Gastroesophageal sphincter (tissue), 3 donors: ENCODE data around the gene SAMD8.

Source experiments
- POLR2A ChIP-seq, 2 donors: fragments of 450-650 bp; IDR thresholded peaks; one replicate each; pipeline ENCODE4 v1.6.1; 2017; ENCODE audit warnings: antibody characterized with exemption in 2 of 2, mild to moderate bottlenecking in 2 of 2, moderate library complexity in 1 of 2
- POLR2AphosphoS5 ChIP-seq: sonication (generic); formaldehyde crosslinking; IDR thresholded peaks from one replicate; pipeline ENCODE4 v1.6.1; 2017; ENCODE audit warnings: antibody characterized with exemption
- TF ChIP-seq, protein P1 (sequence below), 4 experiments: fragments of 200-600 bp in 2 of 4; fragments of 450-650 bp in 2 of 4; sonication (generic) in 1 of 4; IDR thresholded peaks; one replicate each; pipeline ENCODE4 v1.5.1; 2017 to 2019; ENCODE audit warnings: antibody characterized with exemption in 4 of 4, mild to moderate bottlenecking in 2 of 4, moderate library complexity in 2 of 4

DNA sequence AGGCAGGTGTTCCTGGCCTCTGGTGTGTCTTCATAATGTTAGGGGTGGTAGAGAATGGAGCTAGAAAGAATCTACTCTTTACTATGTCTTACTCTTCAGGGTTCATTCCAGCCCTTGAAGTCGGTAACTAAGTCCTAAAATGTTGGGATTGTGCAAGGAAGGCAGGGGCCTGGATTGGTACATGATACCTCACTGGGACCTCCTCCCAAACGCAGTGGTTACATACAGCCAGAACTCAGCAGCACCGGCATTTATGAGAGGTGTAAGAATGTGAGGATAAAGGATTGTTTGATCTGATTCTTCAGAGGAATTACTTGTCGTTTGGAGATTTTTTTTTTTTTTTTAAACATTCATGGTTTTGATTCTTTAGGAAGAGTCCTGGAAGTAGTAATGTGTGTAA, 117.4 kb downstream of the SAMD8 start:
- TF ChIP-seq, protein P1, sequence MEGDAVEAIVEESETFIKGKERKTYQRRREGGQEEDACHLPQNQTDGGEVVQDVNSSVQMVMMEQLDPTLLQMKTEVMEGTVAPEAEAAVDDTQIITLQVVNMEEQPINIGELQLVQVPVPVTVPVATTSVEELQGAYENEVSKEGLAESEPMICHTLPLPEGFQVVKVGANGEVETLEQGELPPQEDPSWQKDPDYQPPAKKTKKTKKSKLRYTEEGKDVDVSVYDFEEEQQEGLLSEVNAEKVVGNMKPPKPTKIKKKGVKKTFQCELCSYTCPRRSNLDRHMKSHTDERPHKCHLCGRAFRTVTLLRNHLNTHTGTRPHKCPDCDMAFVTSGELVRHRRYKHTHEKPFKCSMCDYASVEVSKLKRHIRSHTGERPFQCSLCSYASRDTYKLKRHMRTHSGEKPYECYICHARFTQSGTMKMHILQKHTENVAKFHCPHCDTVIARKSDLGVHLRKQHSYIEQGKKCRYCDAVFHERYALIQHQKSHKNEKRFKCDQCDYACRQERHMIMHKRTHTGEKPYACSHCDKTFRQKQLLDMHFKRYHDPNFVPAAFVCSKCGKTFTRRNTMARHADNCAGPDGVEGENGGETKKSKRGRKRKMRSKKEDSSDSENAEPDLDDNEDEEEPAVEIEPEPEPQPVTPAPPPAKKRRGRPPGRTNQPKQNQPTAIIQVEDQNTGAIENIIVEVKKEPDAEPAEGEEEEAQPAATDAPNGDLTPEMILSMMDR (IDR thresholded peaks at IDR 0.05) = no peak
- TF ChIP-seq POLR2A (IDR thresholded peaks at IDR 0.05) (no peak), POLR2AphosphoS5 (no peak)
